GM12891 (cell line): Measurements from ENCODE around the gene OPCML.

ENCODE experiments used
- PAX5 ChIP-seq: IDR thresholded peaks from 2 replicates; pipeline ENCODE4 v1.6.1; 2011; ENCODE audit warnings: low read length, moderate library complexity, mild to moderate bottlenecking; ENCODE audit not compliant: insufficient read depth, severe bottlenecking
- POLR2A ChIP-seq: IDR thresholded peaks from 2 replicates; pipeline ENCODE4 v1.6.1; 2011; ENCODE audit warnings: low read depth, low read length, control low read depth

- no peak for TF ChIP-seq POLR2A
- TF ChIP-seq PAX5 = no peak
These were observed 1038.5 kb downstream of the OPCML start for GRCh38 chr11:132493801-132494200.
